GM21515 (cell line): ENCODE results near the gene AAK1.

Experiments used
- ATAC-seq: cut with Tn5 transposase; IDR thresholded peaks from one replicate; pipeline ENCODE4 v1.9.1; 2021; ENCODE audit not compliant: unreplicated experiment

AAK1 gene

DNA sequence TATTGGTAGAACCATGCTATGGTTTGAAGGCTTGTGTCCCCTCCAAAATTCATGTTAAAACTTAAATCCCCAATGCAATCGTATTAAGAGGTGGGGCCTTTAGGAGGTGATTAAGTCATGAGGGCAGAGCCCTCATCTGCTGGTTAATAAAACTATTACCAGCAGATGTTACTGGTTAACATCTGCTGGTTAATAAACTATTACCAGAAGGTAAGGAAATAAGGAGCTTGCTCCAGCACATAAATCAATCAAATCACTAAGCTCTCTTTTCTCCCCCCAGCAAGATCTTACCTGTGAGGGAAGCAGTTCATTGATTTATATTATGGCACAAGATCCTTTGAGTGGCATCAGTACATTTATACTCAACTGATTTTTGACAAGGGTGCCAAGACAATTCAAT, 96.9 kb downstream of the AAK1 start:
- ATAC-seq: no peak

DNA sequence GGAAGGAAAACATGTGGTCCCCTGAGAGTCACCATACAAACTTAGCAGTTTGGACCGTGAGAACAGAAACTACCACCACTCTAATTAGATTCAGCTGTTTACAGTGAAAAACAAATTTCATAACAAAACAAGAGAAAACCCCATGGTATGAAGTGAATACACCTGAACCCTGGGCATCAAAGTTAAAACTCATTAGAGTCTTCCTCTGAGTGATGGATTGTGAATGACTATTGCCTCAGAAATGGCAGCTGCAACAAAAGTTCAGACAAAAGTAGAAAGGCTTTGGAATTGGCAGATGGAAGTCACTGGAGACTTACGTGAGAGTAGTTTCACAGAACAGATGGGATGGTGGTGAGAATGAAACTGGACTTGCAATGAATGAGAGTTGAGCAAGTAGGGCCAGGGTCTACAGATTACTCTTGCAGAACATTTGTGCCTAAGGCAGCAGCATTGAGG, 98.0 kb downstream of the AAK1 start:
- no peak for ATAC-seq

GRCh38 chr2:69544951-69545350, 98.6 kb downstream of the AAK1 start:
- ATAC-seq: no peak

- ATAC-seq: no peak
These were observed 104.0 kb downstream of the AAK1 start for GRCh38 chr2:69539549-69539908.

DNA sequence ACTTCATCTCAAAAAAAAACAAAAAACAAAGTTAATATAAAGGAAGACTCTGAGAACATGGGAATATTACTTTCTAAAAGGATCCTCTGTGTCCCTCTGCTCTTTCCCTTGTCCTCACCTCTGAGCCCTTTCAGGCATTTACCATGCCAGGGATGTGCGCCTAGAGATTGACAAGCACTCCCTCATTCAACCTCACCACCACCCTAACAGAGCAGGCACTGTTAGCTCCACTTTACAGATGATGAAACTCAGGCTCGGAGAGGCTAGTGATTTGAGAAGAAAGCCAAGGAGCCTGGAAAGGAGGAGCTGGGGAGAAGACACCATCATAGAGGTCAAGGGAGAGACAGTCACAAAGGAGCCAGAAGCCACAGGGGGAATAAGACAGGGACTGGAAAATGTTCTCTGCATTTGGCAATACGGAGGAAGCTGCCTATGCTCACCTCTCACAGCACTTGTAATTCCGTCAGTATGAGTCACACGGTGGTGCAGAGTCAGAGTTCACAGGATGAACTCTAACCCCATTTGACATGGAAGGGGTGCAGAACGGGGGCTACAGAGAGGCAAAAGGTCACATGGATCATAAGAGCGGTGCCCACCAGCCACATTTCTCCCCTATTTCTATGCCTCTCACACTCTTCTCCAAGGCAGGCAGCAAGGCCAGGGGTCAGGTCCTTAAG, 104.5 kb downstream of the AAK1 start:
- no peak for ATAC-seq

DNA sequence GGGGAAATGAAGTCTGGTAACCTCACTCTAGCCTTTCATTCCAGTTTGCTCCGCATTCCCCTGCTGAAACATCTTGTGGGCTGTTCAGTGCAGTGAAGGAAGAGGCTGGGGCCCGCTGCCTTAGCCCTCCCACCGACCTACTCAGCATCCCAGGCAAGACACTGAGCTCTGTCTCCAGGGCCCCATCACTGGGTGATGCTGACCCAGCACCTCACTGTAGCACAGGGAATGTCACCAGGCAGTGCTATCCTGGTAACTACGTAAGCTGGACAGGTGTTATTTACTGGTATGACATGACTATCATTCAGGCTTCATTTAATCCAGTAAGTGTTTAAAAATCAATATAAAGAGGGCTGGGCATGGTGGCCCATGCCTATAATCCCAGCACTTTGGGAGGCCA, 105.3 kb downstream of the AAK1 start:
- no peak for ATAC-seq

- peak; percentile 69 for ATAC-seq
These were observed 107.7 kb downstream of the AAK1 start for GRCh38 chr2:69535817-69536241.

- no peak for ATAC-seq
These were observed 112.4 kb downstream of the AAK1 start for GRCh38 chr2:69531186-69531585.

GRCh38 chr2:69529480-69529879, 114.1 kb downstream of the AAK1 start:
- no peak for ATAC-seq

DNA sequence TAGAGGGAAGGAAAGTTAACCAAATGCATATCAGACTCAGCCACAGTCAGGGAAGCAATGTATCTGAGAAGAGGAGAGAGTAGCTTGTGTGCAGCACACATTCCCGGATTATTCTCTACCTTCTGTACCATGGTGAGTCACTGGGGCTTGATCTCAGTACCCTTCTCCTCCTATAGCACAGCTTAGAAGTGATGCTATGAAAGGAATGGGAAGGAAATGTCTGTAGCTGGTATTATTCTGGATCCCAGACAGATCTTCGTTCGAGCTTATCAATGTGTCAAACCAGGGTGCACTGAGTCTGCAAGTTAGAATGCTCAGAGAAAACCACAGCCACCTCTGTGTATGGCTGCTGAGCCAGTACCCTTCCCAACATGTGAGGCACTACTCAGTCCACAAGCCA, 118.3 kb downstream of the AAK1 start:
- ATAC-seq: no peak

- ATAC-seq: no peak
These were observed 118.7 kb downstream of the AAK1 start for GRCh38 chr2:69524799-69525198.

GRCh38 chr2:69521747-69522146, 121.8 kb downstream of the AAK1 start:
- ATAC-seq: no peak

DNA sequence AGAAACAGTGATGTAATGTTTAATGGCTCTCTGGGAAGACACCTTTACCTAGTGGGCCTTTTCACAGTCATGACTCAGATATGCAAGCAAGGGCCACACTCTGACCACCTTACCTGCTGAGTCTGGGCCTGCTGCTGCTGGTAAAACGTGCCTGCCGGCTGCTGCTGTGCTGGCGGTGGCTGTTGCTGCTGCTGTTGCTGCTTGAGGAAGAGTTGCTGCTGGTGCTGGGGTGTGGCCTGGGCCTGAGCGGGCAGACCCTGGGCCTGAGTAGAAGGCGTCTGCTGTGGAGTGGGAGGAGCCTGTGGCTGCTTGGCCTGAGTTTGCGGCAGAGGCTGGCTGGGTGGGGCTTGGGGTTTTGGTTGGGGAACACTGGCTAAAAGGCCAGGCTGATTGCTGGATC, 124.7 kb downstream of the AAK1 start:
- no peak for ATAC-seq

DNA sequence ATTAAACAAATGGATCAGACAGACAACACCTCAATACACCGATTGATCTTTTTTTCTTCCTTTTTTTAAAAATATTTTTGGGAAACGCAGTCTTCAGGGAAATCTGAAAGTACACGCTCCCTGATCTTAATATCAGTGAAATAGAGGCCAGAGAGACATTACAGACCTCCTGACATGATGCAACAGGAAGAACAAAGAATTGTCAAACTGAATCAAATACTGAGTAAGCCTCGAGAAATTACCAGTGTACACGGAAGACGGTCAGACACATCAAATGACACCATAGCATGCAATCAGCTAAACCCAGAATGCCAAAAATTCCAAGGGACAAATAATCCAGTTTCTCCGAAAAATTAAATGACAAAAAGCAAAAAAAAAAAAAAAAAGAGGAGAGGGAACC, 126.1 kb downstream of the AAK1 start:
- no peak for ATAC-seq

DNA sequence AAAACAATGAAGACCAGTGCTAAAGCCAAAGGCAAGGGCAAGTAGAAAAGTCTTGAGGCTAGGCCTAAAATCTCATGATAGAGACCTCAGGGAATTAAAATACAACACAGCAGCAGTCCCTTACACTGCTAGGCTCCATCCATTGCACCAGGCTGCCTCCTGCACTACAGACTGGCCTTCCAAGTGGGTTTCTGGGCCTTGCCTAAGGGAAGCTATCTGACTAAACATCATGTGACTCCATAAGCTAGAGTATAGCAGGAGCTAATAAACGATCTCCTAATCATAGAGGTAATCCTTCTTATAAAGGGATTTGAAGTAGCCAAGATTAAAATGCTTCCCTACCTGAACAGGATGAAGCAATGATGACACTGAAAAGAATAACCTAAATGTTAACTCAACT, 128.7 kb downstream of the AAK1 start:
- no peak for ATAC-seq

- no peak for ATAC-seq
These were observed 129.1 kb downstream of the AAK1 start for GRCh38 chr2:69514406-69514805.

DNA sequence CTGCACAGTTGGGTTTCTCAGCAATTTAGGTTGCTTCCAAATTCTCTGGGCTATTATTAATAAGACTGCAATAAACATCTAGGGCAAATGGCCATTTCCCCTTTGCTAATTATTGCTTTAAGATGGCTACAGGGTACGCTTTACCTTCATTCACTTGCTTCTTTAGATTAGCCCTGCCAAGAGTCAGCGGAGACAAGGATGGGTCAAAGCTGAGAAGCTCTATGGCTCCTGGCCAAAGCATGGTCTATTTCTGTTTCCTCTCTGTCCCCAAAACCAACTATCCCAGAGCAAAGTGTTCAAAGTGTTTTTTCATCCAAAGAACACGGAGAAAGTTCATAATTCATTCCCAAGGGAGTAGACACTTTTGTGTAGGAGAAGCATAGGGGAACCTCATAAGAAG, 131.1 kb downstream of the AAK1 start:
- ATAC-seq: no peak

DNA sequence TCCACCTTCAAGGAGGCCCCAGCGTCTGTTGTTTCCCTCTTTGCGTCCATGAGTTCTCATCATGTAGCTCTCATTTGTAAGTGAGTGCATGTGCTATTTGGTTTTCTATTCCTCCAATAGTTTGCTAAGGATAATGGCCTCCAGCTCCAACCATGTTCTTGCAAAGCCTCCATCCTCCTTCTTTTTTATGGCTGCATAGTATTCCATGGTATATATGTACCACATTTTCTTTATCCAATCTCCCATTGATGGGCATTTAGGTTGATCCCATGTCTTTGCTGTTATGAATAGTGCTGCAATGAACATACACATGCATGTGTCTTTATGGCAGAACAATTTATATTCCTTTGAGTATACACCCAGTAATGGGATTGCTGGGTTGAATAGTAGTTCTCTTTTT, 133.3 kb downstream of the AAK1 start:
- no peak for ATAC-seq

DNA sequence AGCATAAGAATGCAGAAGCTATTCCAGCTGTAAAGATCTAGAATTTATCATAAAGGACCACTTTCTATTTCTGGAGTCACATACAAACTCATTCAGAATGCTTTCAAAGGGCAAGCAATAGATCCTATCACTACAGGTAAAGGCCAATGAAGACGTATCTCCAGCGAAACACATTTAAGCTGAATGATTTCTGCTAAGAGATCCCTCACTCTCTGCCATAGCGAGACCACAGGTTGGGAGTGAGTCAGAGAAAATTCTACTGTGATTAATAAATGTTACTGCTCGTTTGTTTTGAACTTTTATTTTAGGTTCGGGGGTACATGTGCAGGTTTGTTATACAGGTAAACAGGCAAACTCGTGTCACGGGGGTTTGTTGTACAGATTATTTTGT, 133.8 kb downstream of the AAK1 start:
- ATAC-seq: no peak

GRCh38 chr2:69509011-69509749, 134.4 kb downstream of the AAK1 start:
- no peak for ATAC-seq

GRCh38 chr2:69505710-69506109, 137.8 kb downstream of the AAK1 start:
- ATAC-seq: no peak

- no peak for ATAC-seq
These were observed 142.2 kb downstream of the AAK1 start for GRCh38 chr2:69501301-69501700.

- no peak for ATAC-seq
These were observed 143.6 kb downstream of the AAK1 start for GRCh38 chr2:69499966-69500365.
